HG02938 (cell line): ENCODE measurements around the gene KDM1A.
"Not testable (repeated sequence)": the region's sequence is repeated elsewhere in the genome, so short reads cannot be mapped to it uniquely, and the experiment has no call there.

Experiments
- ATAC-seq: cut with Tn5 transposase; IDR thresholded peaks from one replicate; pipeline ENCODE4 v1.9.1; 2021; ENCODE audit warnings: mild to moderate bottlenecking, moderate library complexity; ENCODE audit not compliant: unreplicated experiment

KDM1A gene

DNA sequence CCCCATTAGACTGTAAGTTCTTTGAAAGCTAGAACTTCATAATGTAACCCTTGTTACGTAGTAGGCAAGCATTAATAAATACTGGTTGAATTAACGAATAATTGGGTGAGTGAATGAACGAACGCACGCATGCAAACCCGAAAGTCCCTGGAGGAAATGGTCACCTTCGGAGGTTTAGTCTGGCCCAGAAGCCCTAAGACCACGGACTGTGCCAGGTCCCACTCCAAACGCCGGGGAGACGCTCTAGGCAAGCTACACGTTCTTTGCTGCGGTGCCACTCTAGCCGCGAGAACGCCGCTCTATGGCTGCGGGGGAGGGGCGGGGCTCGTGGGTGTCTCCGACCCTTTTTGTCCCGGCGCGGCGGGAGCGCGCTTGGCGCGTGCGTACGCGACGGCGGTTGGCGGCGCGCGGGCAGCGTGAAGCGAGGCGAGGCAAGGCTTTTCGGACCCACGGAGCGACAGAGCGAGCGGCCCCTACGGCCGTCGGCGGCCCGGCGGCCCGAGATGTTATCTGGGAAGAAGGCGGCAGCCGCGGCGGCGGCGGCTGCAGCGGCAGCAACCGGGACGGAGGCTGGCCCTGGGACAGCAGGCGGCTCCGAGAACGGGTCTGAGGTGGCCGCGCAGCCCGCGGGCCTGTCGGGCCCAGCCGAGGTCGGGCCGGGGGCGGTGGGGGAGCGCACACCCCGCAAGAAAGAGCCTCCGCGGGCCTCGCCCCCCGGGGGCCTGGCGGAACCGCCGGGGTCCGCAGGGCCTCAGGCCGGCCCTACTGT lies at the start of gene KDM1A:
Gene KDM1A (plus strand): TSS at position 375 of the 769 bp plus-strand sequence. CDS start 129 bp downstream, at position 504.
- peak; percentile 83 for ATAC-seq

DNA sequence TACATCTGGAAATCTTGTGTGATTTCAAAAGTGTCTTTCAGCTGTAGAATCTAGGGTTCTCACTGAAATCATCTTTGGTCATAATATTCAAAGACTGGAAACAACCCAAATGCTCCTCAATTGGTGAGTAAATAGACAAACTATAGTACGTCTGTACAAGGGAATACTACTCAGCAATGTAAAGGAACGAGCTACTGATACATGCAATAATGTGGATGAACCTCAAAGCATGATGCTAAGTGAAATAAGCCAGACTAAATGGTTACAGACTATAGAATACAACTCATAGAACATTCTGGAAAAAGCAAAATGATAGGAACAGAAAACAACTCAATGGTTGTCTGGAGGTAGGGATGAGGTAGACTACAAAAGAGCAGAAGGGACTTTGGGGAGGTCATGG lies 49.2 kb upstream of the KDM1A start:
- ATAC-seq, result no peak

GRCh38 chr1:22971161-22971560 lies 48.1 kb upstream of the KDM1A start:
- ATAC-seq, result no peak

DNA sequence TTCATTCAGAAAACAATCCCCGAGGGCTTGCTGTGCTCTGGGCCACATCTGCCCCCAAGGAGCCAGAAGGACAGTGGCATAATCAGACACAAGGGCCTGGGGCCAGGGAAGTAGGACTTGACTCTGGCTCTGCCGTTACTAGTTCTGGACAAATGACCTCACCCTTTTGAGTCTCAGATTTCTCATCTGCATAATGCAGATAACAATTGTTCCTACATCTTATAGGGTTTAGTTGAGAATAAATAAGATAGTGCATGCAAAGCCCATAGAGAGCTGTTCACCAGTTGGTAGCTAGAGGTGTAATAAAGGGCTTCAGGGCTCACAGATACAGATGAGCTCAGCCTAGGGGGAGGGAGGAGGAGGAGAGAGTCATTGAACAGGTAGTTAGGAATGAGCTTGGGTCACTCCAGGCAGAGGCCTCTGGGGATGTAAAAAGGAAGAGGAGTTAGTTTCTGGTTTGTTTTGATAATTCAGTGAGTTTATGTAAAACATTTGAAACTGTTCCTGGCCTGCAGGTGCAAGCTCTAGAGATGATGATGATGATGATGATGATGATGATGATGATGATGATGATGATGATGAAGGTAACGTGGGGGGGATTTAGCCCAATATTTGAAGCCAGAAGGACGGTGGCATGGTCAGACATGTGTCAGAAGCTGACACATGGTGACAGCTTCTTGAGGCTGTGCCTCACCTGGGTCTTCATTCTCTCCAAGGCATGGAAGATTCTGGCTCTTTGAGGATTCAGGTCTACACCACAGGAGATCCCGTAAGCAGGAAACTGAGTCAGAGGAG lies 47.5 kb upstream of the KDM1A start:
- no peak for ATAC-seq

DNA sequence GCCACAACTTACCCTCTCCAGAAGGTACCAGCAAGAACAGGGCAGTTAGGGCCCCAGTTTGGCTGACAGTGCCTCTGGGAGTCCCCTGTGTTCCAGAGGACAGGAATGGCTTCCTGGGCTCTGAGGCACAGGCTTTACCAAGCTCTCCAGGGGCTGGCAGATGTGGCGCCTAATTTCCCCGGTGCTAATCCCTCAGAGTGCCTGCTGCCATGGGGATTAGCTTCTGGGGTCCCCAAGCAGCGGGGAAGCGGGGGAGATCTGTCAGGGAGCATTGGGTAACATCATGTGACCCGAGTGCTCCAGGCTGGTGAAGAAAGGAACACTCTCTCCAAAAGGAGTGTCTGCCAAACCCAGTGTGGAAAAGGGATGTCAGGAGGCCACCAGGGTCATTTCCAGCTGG lies 46.5 kb upstream of the KDM1A start, which contains the start of gene LACTBL1:
Gene LACTBL1 (minus strand): TSS at position 107 of the 400 bp plus-strand sequence. CDS start 550 bp downstream, outside the sequence.
- ATAC-seq, result no peak

GRCh38 chr1:22975694-22976093 lies 43.6 kb upstream of the KDM1A start:
- ATAC-seq, result no peak

DNA sequence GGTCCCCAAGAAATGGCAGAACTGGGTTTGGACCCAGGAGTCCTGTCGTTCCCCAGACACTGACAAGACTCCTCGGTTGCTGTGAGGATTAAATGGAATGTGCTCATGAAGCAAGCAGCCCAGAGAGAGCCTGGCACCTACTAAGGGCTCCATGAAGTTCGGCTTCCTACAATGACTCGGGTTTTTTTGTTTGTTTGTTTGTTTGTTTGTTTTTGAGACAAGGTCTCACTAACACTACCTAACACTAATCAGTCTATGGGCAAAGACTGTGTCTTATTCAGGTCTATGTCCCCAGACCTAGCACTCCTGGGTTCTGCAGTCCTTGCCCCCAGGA lies 43.2 kb upstream of the KDM1A start:
- no peak for ATAC-seq

DNA sequence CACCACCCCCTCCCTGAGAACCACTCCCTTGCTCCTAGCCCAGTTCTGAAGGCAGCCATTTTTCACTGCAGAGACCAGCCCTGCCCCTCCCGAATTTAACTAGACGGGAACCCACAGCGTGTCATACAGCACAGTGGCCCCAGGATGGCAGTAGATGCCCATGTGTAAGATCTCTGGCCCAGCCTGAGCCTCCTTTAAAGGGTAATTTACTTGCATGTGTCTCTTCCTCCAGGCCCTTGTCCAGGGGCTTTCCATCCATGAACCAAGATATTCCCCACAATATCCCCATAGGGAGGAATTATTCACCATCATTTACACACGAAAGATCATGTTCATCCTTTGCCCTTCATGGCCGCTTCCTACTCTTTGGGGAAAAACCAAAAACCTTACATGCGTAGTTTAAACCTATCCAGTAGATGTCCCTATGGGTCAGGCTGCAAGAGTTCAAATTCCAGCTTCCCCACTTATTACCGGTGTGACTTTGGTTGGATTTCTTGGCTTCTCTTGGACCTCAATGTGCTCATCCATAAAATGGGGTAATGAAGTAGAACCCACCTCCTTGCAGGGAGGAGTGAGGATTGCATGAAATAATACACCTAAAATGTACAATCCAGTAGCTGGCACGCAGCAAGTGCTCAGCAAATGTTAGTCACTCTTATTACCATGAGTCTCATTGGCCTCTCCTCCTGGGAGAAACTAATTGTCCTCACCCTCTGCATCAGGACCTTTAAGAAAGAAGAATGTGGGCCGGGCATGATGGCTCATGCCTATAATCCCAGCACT lies 42.6 kb upstream of the KDM1A start:
- peak; percentile 56 for ATAC-seq

DNA sequence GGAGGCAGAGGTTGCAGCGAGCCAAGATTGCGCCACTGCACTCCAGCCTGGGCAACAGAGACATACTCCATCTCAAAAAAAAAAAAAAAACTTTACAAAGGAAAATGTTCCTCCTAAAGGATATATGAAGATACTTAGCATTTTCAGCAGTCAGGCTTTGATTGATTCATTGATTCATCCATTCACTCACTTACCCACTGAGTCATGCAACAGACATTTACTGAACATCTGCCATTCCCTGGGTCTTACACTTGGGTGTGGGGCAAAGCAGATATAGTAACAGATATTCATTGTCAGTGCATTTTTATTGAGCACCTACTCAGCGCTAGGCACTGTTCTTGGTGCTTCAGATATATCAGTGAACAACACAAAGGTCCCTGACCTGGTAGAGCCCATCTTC lies 41.0 kb upstream of the KDM1A start:
- ATAC-seq, result no peak

- ATAC-seq, result not testable (repeated sequence)
These were observed 38.8 kb upstream of the KDM1A start for GRCh38 chr1:22980471-22980790.

GRCh38 chr1:22983944-22984343 lies 35.3 kb upstream of the KDM1A start:
- no peak for ATAC-seq

DNA sequence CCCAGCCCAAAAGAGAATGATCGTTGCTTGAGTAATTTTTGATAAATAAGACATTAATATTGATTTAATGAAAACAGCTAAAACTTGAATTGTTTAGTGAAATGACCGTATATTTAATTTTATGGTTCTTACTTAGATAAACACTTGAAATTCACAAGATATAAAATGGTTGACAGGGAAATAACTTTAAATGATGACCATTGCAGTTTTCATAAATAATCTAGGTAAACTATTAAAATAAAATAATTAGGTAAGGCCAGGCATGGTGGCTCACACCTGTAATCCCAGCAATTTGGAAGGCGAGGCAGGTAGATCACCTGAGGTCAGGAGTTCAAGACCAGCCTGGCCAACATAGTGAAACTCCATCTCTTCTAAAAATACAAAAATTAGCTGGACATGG lies 26.9 kb upstream of the KDM1A start:
- not testable (repeated sequence) for ATAC-seq

GRCh38 chr1:22993220-22993795 lies 26.0 kb upstream of the KDM1A start:
- ATAC-seq, result not testable (repeated sequence)

DNA sequence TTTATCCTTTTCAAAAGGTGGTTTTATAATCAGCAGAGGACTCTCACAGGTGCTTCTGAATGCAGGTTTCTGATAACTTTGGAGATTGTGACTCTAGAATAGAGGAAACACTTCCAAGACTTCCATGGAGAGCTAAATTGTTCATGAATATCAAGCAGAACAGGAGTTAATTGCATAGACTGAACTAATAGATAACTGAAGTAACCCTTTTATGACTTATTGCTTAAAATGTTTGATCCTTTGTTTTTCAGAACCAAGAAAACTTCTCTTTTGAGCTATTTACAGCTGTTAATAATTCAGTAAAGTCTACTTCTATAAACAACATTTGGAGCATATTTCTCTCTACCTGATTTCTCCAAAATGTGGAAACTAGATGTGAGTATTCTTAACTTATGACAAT lies 23.5 kb upstream of the KDM1A start:
- ATAC-seq, result no peak

DNA sequence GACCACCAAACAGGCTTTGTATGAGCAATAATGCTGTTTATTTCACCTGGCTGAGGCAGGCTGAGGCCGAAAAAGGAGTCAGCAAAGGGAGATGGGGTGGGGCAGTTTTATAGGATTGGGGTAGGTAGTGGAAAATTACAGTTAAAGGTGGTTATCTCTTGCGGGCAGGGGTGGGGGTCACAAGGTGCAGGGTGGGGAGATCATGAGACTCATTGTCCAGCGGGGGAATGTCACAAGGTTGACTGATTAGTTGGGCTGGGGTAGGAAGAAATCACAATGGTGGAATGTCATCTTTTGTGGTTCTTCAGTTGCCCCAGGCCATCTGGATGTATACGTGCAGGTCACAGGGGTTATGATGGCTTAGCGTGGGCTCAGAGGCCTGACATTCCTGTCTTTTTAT lies 21.7 kb upstream of the KDM1A start:
- not testable (repeated sequence) for ATAC-seq

DNA sequence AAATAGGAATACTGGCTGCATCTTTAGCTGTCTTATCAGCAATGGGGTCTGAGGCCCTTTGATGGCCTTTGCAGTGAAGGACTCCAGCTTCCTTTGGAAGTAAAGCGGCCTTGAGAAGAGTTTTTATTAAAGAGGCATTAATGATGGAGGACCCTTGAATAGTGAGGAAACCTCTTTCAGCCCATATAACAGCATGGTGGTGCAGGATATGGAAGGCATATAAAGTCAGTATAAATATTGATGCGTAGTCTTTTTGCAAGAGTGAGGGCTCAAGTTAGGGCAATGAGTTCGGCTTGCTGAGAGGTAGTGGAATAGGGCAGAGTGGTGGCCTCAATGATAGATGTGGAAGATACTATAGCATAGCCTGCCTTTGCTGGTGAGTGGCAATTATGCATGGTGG lies 19.1 kb upstream of the KDM1A start:
- not testable (repeated sequence) for ATAC-seq

- ATAC-seq, result not testable (repeated sequence)
These were observed 17.1 kb upstream of the KDM1A start for GRCh38 chr1:23002218-23002617.

GRCh38 chr1:23004112-23004511 lies 15.2 kb upstream of the KDM1A start:
- ATAC-seq, result no peak

- not testable (repeated sequence) for ATAC-seq
These were observed 14.5 kb upstream of the KDM1A start for GRCh38 chr1:23004769-23005168.

- ATAC-seq, result no peak
These were observed 12.2 kb upstream of the KDM1A start for GRCh38 chr1:23007106-23007505.

GRCh38 chr1:23008901-23009300 lies 10.4 kb upstream of the KDM1A start:
- ATAC-seq, result no peak
